ENCODE results near the gene KLHL29. TPM values are rescaled to one million over a fixed set of nuclear protein-coding genes. Genes with fewer than 3 reads are reported as not detected.

The KLHL29 gene
- total RNA-seq, 1 donor from 2014 or later: 12.9 TPM

DNA sequence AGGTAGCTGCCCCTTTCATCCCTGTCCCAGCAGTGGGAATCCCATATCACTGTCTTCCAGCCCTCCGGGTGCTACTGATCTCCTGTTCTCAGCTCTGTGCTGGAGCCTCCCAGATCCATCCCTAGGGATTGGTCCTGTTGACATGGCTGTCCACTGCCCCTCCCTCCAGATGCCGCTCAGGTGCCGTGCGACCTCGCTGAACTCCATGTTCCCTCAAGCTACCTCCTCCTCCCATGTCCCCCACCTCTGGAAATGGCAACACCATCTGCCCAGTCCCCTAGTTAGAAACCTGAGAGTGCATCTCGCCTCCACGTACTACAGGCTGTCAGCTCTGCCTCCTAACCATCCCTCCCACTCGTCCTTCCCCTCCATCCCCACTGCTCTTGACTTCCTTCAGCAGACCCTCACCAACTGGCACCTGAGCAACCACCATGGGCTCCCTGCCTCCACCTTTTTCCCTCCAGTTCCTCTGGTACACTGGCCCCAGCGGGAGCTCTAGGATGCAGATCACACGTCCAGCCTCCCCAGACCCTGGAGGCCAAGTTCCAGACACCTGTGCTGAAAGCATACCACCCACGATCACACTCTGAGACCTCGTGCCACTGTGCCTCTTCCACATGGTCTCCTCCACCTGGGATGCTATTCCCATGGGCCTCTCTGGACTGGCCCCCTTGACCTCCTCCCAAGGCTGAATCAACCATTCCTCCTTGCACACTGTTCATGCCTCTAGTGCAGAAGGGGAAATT lies 106.8 kb downstream of the KLHL29 start:
- no peaks in the 10 kb centered on the region for H3K9me3 ChIP-seq
- no peaks in the 10 kb centered on the region for H3K27me3 ChIP-seq (ENCODE audit: low read depth)
- H3K36me3 ChIP-seq: no peaks in the 10 kb centered on the region
- TF ChIP-seq, protein P1, sequence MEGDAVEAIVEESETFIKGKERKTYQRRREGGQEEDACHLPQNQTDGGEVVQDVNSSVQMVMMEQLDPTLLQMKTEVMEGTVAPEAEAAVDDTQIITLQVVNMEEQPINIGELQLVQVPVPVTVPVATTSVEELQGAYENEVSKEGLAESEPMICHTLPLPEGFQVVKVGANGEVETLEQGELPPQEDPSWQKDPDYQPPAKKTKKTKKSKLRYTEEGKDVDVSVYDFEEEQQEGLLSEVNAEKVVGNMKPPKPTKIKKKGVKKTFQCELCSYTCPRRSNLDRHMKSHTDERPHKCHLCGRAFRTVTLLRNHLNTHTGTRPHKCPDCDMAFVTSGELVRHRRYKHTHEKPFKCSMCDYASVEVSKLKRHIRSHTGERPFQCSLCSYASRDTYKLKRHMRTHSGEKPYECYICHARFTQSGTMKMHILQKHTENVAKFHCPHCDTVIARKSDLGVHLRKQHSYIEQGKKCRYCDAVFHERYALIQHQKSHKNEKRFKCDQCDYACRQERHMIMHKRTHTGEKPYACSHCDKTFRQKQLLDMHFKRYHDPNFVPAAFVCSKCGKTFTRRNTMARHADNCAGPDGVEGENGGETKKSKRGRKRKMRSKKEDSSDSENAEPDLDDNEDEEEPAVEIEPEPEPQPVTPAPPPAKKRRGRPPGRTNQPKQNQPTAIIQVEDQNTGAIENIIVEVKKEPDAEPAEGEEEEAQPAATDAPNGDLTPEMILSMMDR (IDR thresholded peaks at IDR 0.05): no peak
- ATAC-seq (no peak), DNase-seq (no peak)
- H3K27ac ChIP-seq: no peak overlapping the region
- intact Hi-C loops (cut with DNase I): no loop called here
- no peak overlapping the region for H3K4me3 ChIP-seq
- H3K4me1 ChIP-seq: peaks cover 10% of the 10 kb centered on the region

DNA sequence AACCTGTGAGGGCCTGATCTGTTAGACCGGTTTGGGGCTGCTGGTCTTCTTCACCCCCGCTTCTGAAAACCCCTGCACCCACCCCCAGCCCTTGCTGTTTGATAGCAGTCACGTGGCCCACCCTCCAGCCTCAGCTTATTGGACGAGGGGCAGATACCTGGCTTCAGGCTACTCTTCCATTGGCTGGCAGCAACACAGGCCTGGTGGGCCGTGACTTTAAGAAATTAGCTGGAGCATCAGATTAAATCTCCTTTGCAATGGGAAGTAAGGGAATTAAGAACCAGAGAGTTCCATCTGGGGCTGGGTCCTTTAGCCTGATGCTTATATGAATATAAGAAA lies 107.3 kb downstream of the KLHL29 start:
- Histone ChIP-seq H3K36me3 (no peaks in the 10 kb centered on the region), H3K4me1 (peaks cover 15% of the 10 kb centered on the region), H3K27me3 (ENCODE audit: low read depth) (no peaks in the 10 kb centered on the region), H3K9me3 (no peaks in the 10 kb centered on the region), H3K27ac (no peak overlapping the region), H3K4me3 (no peak overlapping the region)
- TF ChIP-seq, protein P1 (IDR thresholded peaks at IDR 0.05): no peak
- ATAC-seq (no peak), DNase-seq (no peak)
- intact Hi-C loops (cut with DNase I): no loop called here

DNA sequence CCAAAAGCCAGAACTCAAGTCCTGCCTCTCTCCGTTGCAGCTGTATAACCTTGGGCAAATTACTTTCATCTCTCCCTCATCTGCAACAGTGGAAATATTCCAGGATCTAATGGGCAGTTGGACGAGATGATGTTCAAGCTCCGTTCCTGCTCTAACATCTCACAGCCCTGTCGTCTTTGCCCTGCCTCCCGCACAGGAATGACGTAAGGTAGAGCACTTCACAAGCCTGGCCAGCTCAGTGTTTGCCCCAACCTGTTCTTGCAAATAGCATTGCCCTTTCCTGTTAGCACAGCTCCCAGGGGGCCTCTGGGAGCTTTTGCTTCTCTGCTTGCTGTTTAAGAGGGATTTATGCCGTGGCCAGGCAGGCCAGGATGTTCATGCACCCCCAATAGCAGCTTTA lies 107.9 kb downstream of the KLHL29 start:
- DNase-seq: no peak
- Histone ChIP-seq H3K27me3 (ENCODE audit: low read depth) (no peaks in the 10 kb centered on the region), H3K9me3 (no peaks in the 10 kb centered on the region), H3K4me1 (peaks cover 20% of the 10 kb centered on the region), H3K4me3 (no peak overlapping the region), H3K36me3 (no peaks in the 10 kb centered on the region), H3K27ac (no peak overlapping the region)
- ATAC-seq: peak; percentile 73 to 90
- TF ChIP-seq, protein P1 (IDR thresholded peaks at IDR 0.05): no peak
- intact Hi-C loops (cut with DNase I): no loop called here

DNA sequence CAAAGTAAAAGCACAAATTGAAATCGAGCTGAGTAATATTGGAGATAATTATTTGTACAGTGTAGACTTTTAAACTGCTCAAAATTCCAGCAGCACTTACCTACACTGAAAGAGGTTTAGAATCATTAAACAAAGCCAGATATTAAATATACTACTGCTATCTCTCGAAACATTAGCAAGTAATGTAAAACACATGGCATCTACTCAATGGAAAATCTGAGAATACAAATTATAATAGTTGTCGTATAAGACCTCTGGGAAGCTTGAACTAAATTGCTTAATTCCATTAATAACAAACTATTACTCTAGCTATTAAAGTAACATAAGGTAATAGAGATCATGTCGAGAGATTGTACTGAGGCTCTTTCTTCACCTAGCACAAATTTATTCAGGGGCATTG lies 108.9 kb downstream of the KLHL29 start:
- H3K4me1 ChIP-seq: peaks cover 29% of the 10 kb centered on the region
- H3K27ac ChIP-seq: no peak overlapping the region
- ATAC-seq (no peak), DNase-seq (no peak)
- H3K27me3 ChIP-seq (ENCODE audit: low read depth): no peaks in the 10 kb centered on the region
- H3K36me3 ChIP-seq: no peaks in the 10 kb centered on the region
- intact Hi-C loops (cut with DNase I): no loop called here
- H3K9me3 ChIP-seq: no peaks in the 10 kb centered on the region
- TF ChIP-seq, protein P1 (IDR thresholded peaks at IDR 0.05): no peak
- H3K4me3 ChIP-seq: no peak overlapping the region

DNA sequence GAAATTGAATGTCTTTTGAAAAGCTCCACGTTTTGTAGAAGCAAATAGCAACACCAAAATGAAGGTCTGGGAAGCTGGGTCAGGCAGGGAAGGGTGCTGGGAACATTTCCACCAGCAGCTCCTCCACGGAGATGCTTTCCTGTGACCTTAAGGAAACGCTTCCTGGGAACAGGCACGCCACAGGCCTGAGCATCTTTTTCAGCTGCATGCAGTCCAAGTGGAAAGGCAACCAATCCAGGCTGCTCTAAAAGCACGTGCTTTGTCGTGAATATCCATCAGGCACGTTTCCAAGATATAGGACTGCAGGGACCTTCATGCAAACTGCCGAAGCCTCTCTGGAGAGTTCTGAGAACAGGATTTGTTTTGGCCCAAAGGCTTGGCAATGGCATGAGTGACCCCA lies 109.3 kb downstream of the KLHL29 start:
- no peaks in the 10 kb centered on the region for H3K27me3 ChIP-seq (ENCODE audit: low read depth)
- DNase-seq: no peak
- H3K9me3 ChIP-seq: no peaks in the 10 kb centered on the region
- H3K4me3 ChIP-seq: no peak overlapping the region
- H3K36me3 ChIP-seq: no peaks in the 10 kb centered on the region
- no peak overlapping the region for H3K27ac ChIP-seq
- TF ChIP-seq, protein P1 (IDR thresholded peaks at IDR 0.05): no peak
- intact Hi-C loops (cut with DNase I): no loop called here
- no peak for ATAC-seq
- H3K4me1 ChIP-seq: peaks cover 33% of the 10 kb centered on the region
